Neural progenitor cell (in vitro differentiated cells): Measurements from ENCODE around the gene DCAF4. TPM values are rescaled to one million over a fixed set of nuclear protein-coding genes. Genes with fewer than 3 reads are reported as not detected.
"Not testable (repeated sequence)": the region's sequence is repeated elsewhere in the genome, so short reads cannot be mapped to it uniquely, and the experiment has no call there.

ENCODE experiments used
- DNase-seq: peaks from one replicate; pipeline ENCODE4 v3.0.0-alpha.2; 2016; ENCODE audit warnings: low spot score
- H2AFZ ChIP-seq: fragments of 200-600 bp; sonication (generic); replicated peaks from 2 replicates; pipeline ENCODE4 v1.6.1; 2016; ENCODE audit warnings: antibody characterized with exemption
- H3F3A ChIP-seq: fragments of 200-600 bp; sonication (generic); 2 replicates; pipeline ENCODE4 v1.6.1; 2016; ENCODE audit warnings: antibody characterized with exemption, low read depth
- H3K27ac ChIP-seq: fragments of 200-600 bp; sonication (generic); 2 replicates; pipeline ENCODE4 v1.5.1; 2016; ENCODE audit warnings: mild to moderate bottlenecking
- H3K27me3 ChIP-seq: fragments of 200-600 bp; sonication (generic); 2 replicates; pipeline ENCODE4 v1.6.1; 2016; ENCODE audit warnings: mild to moderate bottlenecking, moderate library complexity
- H3K36me3 ChIP-seq: fragments of 200-600 bp; sonication (generic); 2 replicates; pipeline ENCODE4 v1.5.1; 2016
- H3K4me1 ChIP-seq: fragments of 200-600 bp; sonication (generic); 2 replicates; pipeline ENCODE4 v1.6.1; 2016; ENCODE audit warnings: mixed run types
- H3K4me2 ChIP-seq: fragments of 200-600 bp; sonication (generic); 2 replicates; pipeline ENCODE4 v1.6.1; 2016
- H3K4me3 ChIP-seq: fragments of 200-600 bp; sonication (generic); 2 replicates; pipeline ENCODE4 v1.5.1; 2016
- H3K79me2 ChIP-seq: fragments of 200-600 bp; sonication (generic); 2 replicates; pipeline ENCODE4 v1.6.1; 2016; ENCODE audit warnings: low read depth
- H3K9ac ChIP-seq: fragments of 200-600 bp; sonication (generic); 2 replicates; pipeline ENCODE4 v1.6.1; 2016
- H3K9me3 ChIP-seq: fragments of 200-600 bp; sonication (generic); 2 replicates; pipeline ENCODE4 v1.5.1; 2016; ENCODE audit warnings: low read depth
- H4K20me1 ChIP-seq: fragments of 200-600 bp; sonication (generic); 2 replicates; pipeline ENCODE4 v1.6.1; 2016; ENCODE audit warnings: low read depth
- H3K27ac Mint-ChIP-seq: 3 replicates; pipeline ENCODE4 v1.8.0; 2021; ENCODE audit warnings: mixed read lengths
- H3K27me3 Mint-ChIP-seq: 2 replicates; pipeline ENCODE4 v1.8.0; 2022; ENCODE audit warnings: low read depth, mild to moderate bottlenecking, inconsistent platforms, moderate library complexity, mixed read lengths; ENCODE audit not compliant: insufficient read depth
- H3K36me3 Mint-ChIP-seq: 3 replicates; pipeline ENCODE4 v1.8.0; 2021; ENCODE audit warnings: mixed read lengths
- H3K4me1 Mint-ChIP-seq: 3 replicates; pipeline ENCODE4 v1.8.0; 2021; ENCODE audit warnings: mixed read lengths
- H3K4me3 Mint-ChIP-seq: 3 replicates; pipeline ENCODE4 v1.8.0; 2021; ENCODE audit warnings: mild to moderate bottlenecking, moderate library complexity, mixed read lengths
- H3K9me3 Mint-ChIP-seq: 3 replicates; pipeline ENCODE4 v1.8.0; 2020; ENCODE audit warnings: mixed read lengths
- EZH2 ChIP-seq: fragments of 200-600 bp; sonication (generic); IDR thresholded peaks from 2 replicates; pipeline ENCODE4 v1.6.1; 2017; ENCODE audit warnings: antibody characterized with exemption, mild to moderate bottlenecking, moderate library complexity
- EZH2phosphoT487 ChIP-seq: fragments of 200-600 bp; sonication (generic); IDR thresholded peaks from 2 replicates; pipeline ENCODE4 v1.6.1; 2017; ENCODE audit warnings: antibody characterized with exemption
- total RNA-seq: library from RNA; depleted of rRNA; stranded (reverse); fragments of >200 nt; gene quantifications from 2 replicates; pipeline ENCODE4 v1.2.3, GENCODE V29; 2015; ENCODE audit warnings: low replicate concordance
- TF ChIP-seq, protein P1 (sequence below): fragments of 200-600 bp; sonication (generic); IDR thresholded peaks from 2 replicates; pipeline ENCODE4 v1.5.1; 2017; ENCODE audit warnings: antibody characterized with exemption, mild to moderate bottlenecking

DCAF4 gene
- total RNA-seq, 1 donor from 2014 or later = 3.7 TPM

DNA sequence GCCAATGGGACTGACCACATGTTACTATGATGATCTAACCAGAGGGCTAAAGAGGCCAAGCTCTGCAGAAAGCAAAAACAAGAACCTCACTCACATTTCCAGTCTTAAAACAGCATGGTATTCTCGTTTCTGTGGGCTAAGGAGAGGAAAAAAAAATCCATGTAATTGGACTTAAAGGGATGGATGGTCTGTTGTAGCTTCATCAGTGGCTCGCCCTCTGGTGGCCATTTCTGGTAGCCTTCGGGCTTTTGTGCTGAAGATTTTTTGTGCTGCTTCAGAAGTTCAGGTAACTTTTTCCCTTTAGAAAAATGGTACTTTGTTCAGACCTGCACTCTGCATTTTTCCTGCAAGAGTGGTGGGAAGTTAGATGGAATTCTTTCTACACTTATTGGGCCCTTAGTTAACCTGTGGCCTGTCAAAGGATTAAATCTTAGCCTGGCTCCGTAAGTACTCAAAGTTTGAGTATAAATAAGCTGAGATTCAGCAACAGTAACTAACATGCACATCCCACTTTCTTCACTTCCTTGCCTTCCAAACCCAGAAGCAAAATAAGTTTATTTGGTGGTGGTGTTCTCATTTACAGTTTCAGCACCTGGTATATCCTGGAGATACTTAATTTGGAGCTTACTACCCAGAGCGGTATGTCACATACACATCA is 22.3 kb downstream of the DCAF4 start:
- Histone ChIP-seq H3K9ac (no peak overlapping the region), H3K9me3 (no peaks in the 10 kb centered on the region), H2AFZ (peak overlapping the region; percentile 59), H3K4me2 (no peak overlapping the region), H3K4me3 (no peak overlapping the region), H3K27me3 (no peaks in the 10 kb centered on the region), H3K4me1 (no peaks in the 10 kb centered on the region), H3K79me2 (no peaks in the 10 kb centered on the region), H3K36me3 (no peaks in the 10 kb centered on the region), H3K27ac (no peak overlapping the region), H4K20me1 (no peaks in the 10 kb centered on the region), H3F3A (no peaks in the 10 kb centered on the region)
- Mint-ChIP-seq H3K9me3 (no peaks in the 10 kb centered on the region), H3K36me3 (peaks cover 3% of the 10 kb centered on the region), H3K27me3 (peaks cover 4% of the 10 kb centered on the region), H3K4me3 (no peak overlapping the region), H3K27ac (no peak overlapping the region), H3K4me1 (no peaks in the 10 kb centered on the region)
- peak; percentile 75 for DNase-seq
- no peak for TF ChIP-seq EZH2phosphoT487
- TF ChIP-seq, protein P1, sequence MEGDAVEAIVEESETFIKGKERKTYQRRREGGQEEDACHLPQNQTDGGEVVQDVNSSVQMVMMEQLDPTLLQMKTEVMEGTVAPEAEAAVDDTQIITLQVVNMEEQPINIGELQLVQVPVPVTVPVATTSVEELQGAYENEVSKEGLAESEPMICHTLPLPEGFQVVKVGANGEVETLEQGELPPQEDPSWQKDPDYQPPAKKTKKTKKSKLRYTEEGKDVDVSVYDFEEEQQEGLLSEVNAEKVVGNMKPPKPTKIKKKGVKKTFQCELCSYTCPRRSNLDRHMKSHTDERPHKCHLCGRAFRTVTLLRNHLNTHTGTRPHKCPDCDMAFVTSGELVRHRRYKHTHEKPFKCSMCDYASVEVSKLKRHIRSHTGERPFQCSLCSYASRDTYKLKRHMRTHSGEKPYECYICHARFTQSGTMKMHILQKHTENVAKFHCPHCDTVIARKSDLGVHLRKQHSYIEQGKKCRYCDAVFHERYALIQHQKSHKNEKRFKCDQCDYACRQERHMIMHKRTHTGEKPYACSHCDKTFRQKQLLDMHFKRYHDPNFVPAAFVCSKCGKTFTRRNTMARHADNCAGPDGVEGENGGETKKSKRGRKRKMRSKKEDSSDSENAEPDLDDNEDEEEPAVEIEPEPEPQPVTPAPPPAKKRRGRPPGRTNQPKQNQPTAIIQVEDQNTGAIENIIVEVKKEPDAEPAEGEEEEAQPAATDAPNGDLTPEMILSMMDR = peak; percentile 93
- no peak for TF ChIP-seq EZH2

GRCh38 chr14:72952171-72952570 is 25.9 kb downstream of the DCAF4 start:
- no peak overlapping the region for H3K4me3 Mint-ChIP-seq

GRCh38 chr14:72956741-72957140 is 30.5 kb downstream of the DCAF4 start:
- not testable (repeated sequence) for H3K4me1 ChIP-seq, H3K79me2 ChIP-seq, H3K4me1 Mint-ChIP-seq, H3K27me3 Mint-ChIP-seq, H3K4me3 Mint-ChIP-seq, H3K27ac ChIP-seq, H3K9me3 Mint-ChIP-seq, H3K9ac ChIP-seq, H2AFZ ChIP-seq, H3K27ac Mint-ChIP-seq, H3K36me3 Mint-ChIP-seq, H3F3A ChIP-seq, H4K20me1 ChIP-seq, H3K27me3 ChIP-seq, H3K4me2 ChIP-seq, DNase-seq, H3K36me3 ChIP-seq, H3K4me3 ChIP-seq, H3K9me3 ChIP-seq

More at GRCh38 chr14:72952171-72952570, 25.9 kb downstream of the DCAF4 start:
- H4K20me1 ChIP-seq = no peaks in the 10 kb centered on the region
- H3K27ac Mint-ChIP-seq = no peak overlapping the region
- DNase-seq = no peak
- H2AFZ ChIP-seq = no peak overlapping the region
- no peaks in the 10 kb centered on the region for H3K9me3 Mint-ChIP-seq
- H3K27me3 ChIP-seq = no peaks in the 10 kb centered on the region
- no peaks in the 10 kb centered on the region for H3K9me3 ChIP-seq
- H3K4me1 ChIP-seq = no peaks in the 10 kb centered on the region
- H3K4me1 Mint-ChIP-seq = no peaks in the 10 kb centered on the region
- no peak overlapping the region for H3K4me2 ChIP-seq
- H3K36me3 ChIP-seq = no peaks in the 10 kb centered on the region
- no peaks in the 10 kb centered on the region for H3F3A ChIP-seq
- H3K27ac ChIP-seq = no peak overlapping the region
- peaks cover 3% of the 10 kb centered on the region for H3K27me3 Mint-ChIP-seq
- TF ChIP-seq EZH2phosphoT487 (no peak), EZH2 (no peak)
- TF ChIP-seq, protein P1 = no peak
- peaks cover 4% of the 10 kb centered on the region for H3K36me3 Mint-ChIP-seq
- H3K79me2 ChIP-seq = no peaks in the 10 kb centered on the region
- H3K9ac ChIP-seq = no peak overlapping the region
- H3K4me3 ChIP-seq = no peak overlapping the region

DNA sequence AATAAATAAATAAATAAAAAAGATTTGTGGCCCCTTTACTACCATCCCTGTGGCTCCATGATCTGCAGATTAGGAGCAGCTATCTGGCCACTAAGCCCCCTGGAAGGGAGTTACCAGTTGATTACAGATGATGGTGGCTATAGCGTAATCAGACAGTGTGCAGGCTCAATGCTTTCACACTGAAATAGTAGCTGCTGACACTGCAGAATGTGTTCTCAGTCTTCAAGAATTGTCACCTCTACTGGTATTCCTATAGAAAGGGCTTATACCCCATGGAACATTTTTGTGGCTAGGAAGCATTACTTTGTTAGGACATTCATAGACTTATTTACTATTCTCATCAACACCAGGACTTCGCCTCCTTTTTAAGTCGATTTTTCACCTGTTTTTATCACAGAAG is 30.9 kb downstream of the DCAF4 start:
- Histone ChIP-seq H2AFZ (no peak overlapping the region), H3K4me1 (no peaks in the 10 kb centered on the region), H3K27me3 (no peaks in the 10 kb centered on the region), H4K20me1 (no peaks in the 10 kb centered on the region), H3K36me3 (no peaks in the 10 kb centered on the region), H3F3A (no peaks in the 10 kb centered on the region), H3K4me3 (no peak overlapping the region), H3K9ac (no peak overlapping the region), H3K9me3 (no peaks in the 10 kb centered on the region), H3K4me2 (no peak overlapping the region), H3K79me2 (no peaks in the 10 kb centered on the region), H3K27ac (no peak overlapping the region)
- TF ChIP-seq EZH2phosphoT487 (no peak), EZH2 (no peak)
- TF ChIP-seq, protein P1 = no peak
- no peak for DNase-seq
- Mint-ChIP-seq H3K4me3 (no peak overlapping the region), H3K27me3 (no peaks in the 10 kb centered on the region), H3K9me3 (no peaks in the 10 kb centered on the region), H3K4me1 (no peaks in the 10 kb centered on the region), H3K36me3 (peaks cover 9% of the 10 kb centered on the region), H3K27ac (no peak overlapping the region)
